ENCODE measurements around the gene FRAS1.

DNA sequence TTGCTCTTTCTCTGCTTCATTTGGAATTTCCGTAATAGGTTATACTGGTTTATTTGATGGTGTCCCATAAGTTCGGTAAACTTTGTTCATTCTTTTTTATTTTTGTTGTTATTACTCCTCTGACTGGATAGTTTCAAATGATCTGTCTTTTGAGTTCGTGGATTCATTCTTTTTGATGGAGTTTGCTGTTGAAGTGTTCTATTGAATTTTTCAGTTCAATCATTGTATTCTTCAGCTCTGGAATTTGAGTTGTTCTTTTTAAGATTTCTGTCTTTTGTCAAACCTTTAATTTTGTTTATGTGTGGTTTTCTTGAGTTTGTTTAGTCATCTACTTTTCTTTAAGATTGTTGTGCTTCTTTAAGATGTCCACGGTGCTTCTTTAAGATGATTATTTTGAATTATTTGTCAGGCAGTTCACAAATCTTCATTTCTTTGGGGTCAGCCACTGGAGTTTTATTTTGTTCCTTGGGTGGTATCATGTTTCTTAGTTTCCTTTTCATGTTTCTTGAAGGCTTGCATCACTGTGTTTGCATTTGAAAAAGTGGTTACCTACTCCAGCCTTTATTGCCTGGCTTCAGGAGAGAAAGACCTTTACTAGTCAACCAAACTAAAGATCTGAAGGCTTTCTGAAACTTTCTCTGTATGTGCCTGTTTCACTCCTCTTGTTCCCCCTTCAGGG lies 339.6 kb downstream of the FRAS1 start:
- TF ChIP-seq ELF4 (CRISPR knock-in tag; IDR thresholded peaks at IDR 0.05; ENCODE audit: low read depth) (no peak), TP53 (CRISPR knock-in tag; IDR thresholded peaks at IDR 0.05) (no peak), SP1 (CRISPR knock-in tag; conservative IDR thresholded peaks at IDR 0.05) (no peak), NR2C2 (CRISPR knock-in tag; IDR thresholded peaks at IDR 0.05) (no peak), CBFB (CRISPR knock-in tag; IDR thresholded peaks at IDR 0.05; ENCODE audit: low read depth) (no peak), ZNF138 (CRISPR knock-in tag; conservative IDR thresholded peaks at IDR 0.05) (no peak), HMGA2 (CRISPR knock-in tag; IDR thresholded peaks at IDR 0.05) (no peak)
- TF ChIP-seq, protein P1, sequence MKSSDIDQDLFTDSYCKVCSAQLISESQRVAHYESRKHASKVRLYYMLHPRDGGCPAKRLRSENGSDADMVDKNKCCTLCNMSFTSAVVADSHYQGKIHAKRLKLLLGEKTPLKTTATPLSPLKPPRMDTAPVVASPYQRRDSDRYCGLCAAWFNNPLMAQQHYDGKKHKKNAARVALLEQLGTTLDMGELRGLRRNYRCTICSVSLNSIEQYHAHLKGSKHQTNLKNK (CRISPR knock-in tag; IDR thresholded peaks at IDR 0.05), result no peak
- TF ChIP-seq, protein P2, sequence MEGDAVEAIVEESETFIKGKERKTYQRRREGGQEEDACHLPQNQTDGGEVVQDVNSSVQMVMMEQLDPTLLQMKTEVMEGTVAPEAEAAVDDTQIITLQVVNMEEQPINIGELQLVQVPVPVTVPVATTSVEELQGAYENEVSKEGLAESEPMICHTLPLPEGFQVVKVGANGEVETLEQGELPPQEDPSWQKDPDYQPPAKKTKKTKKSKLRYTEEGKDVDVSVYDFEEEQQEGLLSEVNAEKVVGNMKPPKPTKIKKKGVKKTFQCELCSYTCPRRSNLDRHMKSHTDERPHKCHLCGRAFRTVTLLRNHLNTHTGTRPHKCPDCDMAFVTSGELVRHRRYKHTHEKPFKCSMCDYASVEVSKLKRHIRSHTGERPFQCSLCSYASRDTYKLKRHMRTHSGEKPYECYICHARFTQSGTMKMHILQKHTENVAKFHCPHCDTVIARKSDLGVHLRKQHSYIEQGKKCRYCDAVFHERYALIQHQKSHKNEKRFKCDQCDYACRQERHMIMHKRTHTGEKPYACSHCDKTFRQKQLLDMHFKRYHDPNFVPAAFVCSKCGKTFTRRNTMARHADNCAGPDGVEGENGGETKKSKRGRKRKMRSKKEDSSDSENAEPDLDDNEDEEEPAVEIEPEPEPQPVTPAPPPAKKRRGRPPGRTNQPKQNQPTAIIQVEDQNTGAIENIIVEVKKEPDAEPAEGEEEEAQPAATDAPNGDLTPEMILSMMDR (IDR thresholded peaks at IDR 0.05), result no peak
- TF ChIP-seq, protein P3, sequence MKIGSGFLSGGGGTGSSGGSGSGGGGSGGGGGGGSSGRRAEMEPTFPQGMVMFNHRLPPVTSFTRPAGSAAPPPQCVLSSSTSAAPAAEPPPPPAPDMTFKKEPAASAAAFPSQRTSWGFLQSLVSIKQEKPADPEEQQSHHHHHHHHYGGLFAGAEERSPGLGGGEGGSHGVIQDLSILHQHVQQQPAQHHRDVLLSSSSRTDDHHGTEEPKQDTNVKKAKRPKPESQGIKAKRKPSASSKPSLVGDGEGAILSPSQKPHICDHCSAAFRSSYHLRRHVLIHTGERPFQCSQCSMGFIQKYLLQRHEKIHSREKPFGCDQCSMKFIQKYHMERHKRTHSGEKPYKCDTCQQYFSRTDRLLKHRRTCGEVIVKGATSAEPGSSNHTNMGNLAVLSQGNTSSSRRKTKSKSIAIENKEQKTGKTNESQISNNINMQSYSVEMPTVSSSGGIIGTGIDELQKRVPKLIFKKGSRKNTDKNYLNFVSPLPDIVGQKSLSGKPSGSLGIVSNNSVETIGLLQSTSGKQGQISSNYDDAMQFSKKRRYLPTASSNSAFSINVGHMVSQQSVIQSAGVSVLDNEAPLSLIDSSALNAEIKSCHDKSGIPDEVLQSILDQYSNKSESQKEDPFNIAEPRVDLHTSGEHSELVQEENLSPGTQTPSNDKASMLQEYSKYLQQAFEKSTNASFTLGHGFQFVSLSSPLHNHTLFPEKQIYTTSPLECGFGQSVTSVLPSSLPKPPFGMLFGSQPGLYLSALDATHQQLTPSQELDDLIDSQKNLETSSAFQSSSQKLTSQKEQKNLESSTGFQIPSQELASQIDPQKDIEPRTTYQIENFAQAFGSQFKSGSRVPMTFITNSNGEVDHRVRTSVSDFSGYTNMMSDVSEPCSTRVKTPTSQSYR (CRISPR knock-in tag; IDR thresholded peaks at IDR 0.05), result no peak
- TF ChIP-seq, protein P4, sequence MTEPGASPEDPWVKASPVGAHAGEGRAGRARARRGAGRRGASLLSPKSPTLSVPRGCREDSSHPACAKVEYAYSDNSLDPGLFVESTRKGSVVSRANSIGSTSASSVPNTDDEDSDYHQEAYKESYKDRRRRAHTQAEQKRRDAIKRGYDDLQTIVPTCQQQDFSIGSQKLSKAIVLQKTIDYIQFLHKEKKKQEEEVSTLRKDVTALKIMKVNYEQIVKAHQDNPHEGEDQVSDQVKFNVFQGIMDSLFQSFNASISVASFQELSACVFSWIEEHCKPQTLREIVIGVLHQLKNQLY (CRISPR knock-in tag; IDR thresholded peaks at IDR 0.05), result no peak
- TF ChIP-seq, protein P5, sequence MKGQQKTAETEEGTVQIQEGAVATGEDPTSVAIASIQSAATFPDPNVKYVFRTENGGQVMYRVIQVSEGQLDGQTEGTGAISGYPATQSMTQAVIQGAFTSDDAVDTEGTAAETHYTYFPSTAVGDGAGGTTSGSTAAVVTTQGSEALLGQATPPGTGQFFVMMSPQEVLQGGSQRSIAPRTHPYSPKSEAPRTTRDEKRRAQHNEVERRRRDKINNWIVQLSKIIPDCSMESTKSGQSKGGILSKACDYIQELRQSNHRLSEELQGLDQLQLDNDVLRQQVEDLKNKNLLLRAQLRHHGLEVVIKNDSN (CRISPR knock-in tag; IDR thresholded peaks at IDR 0.05), result no peak
- TF ChIP-seq, protein P6, sequence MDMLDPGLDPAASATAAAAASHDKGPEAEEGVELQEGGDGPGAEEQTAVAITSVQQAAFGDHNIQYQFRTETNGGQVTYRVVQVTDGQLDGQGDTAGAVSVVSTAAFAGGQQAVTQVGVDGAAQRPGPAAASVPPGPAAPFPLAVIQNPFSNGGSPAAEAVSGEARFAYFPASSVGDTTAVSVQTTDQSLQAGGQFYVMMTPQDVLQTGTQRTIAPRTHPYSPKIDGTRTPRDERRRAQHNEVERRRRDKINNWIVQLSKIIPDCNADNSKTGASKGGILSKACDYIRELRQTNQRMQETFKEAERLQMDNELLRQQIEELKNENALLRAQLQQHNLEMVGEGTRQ (CRISPR knock-in tag; IDR thresholded peaks at IDR 0.05), result no peak
- TF ChIP-seq, protein P7, sequence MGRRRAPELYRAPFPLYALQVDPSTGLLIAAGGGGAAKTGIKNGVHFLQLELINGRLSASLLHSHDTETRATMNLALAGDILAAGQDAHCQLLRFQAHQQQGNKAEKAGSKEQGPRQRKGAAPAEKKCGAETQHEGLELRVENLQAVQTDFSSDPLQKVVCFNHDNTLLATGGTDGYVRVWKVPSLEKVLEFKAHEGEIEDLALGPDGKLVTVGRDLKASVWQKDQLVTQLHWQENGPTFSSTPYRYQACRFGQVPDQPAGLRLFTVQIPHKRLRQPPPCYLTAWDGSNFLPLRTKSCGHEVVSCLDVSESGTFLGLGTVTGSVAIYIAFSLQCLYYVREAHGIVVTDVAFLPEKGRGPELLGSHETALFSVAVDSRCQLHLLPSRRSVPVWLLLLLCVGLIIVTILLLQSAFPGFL (CRISPR knock-in tag; IDR thresholded peaks at IDR 0.05; ENCODE audit: borderline replicate concordance), result no peak

Measured in WTC11 (cell line).